Measurements from ENCODE around the gene PRM2. TPM values are rescaled to one million over a fixed set of nuclear protein-coding genes. Genes with fewer than 3 reads are reported as not detected.

PRM2 gene
- total and polyA plus RNA-seq, 2 of the 8 experiments (the other 6 are each of a cell fraction or from before 2014, with no cell fraction given), result not detected

DNA sequence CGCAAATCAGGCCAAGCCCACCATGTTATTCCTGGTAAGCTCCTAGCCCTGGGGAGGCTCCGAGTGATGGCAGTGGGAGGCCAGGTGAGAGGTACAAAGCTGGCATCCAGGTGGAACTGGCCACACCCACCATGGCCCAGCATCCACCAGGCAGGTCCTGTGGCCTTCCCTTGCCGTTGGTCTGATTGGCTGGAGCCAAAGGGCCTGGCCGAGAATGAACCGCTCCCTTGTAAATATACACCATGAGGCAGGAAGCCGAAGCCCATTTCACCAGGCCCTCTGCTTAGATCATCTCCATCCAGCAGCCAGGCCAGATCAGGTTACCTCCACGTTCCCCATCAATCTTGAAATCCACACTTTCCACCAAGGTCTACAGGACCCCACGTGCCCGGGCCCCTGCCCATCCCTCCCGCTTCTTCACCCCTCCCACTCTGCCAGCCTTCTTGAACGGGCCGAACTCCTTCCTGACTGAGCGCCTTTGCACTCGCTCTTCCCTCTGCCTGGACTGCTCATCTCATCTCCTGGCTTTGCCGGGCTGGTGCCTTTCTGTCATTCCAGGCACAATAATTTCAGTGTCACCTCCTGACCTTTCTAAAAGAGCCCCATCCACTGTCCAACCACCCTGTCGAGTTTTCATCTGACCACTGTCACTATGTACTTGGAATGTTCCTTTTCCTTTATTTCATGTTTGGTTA lies 26.0 kb downstream of the PRM2 start:
- Histone ChIP-seq H3K27me3 (replicated peaks in 1 of 4; ENCODE audit: control insufficient read depth in 3 of 4, extremely low read depth in 1 of 4, insufficient read depth in 3 of 4, low read length in 3 of 4) (no peaks in the 10 kb centered on the region; a peak in 1 of 7 replicates), H3K4ac (replicated peaks; ENCODE audit: insufficient read length, low read depth, low read length) (no peak overlapping the region), H2BK120ac (replicated peaks; ENCODE audit: low read depth, low read length) (no peak overlapping the region), H4K5ac (ENCODE audit: insufficient read length, low read depth, low read length) (no peak overlapping the region), H3K14ac (ENCODE audit: insufficient read length) (no peak overlapping the region), H3K79me1 (ENCODE audit: low read depth, low read length) (peaks cover 4% of the 10 kb centered on the region), H2BK20ac (ENCODE audit: low read length) (no peak overlapping the region), H3K27ac (ENCODE audit: low read depth, low read length) (no peak overlapping the region), H4K8ac (ENCODE audit: extremely low read depth, insufficient read depth, low read length) (0 out of 2 replicates have a peak overlapping the region, but pooled peaks have one; percentile 45), H3K9ac (replicated peaks in 1 of 4; ENCODE audit: extremely low read depth in 1 of 4, low read depth in 3 of 4, low read length in 3 of 4) (no peak overlapping the region), H3K56ac (replicated peaks; ENCODE audit: insufficient read length, low read depth, low read length) (no peak overlapping the region), H2BK5ac (ENCODE audit: low read depth, low read length) (no peak overlapping the region; the same call in 1 of the 2 replicates), H3K4me2 (ENCODE audit: insufficient read depth in 1 of 2, low read depth in 2 of 2, low read length in 2 of 2) (no peak overlapping the region), H3K4me1 (replicated peaks in 1 of 4; ENCODE audit: control insufficient read depth in 3 of 4, insufficient read depth in 4 of 4, low read length in 3 of 4) (peaks cover 0 to 15% (median 7%) of the 10 kb centered on the region in 4 experiments; a peak in 5 of 7 replicates), H3K23me2 (ENCODE audit: low read depth, low read length) (peaks cover 6% of the 10 kb centered on the region; the same call in 1 of the 2 replicates), H3K18ac (ENCODE audit: extremely low read depth, low read length) (no peak overlapping the region), H2AFZ (ENCODE audit: low read length) (no peak overlapping the region), H2BK12ac (ENCODE audit: low read depth, low read length) (no peak overlapping the region), H3K79me2 (ENCODE audit: control insufficient read depth in 1 of 2, insufficient read depth in 2 of 2, low read length in 2 of 2) (peaks cover 0 to 25% of the 10 kb centered on the region in 2 experiments; a peak in 2 of 4 replicates), H3K9me3 (ENCODE audit: insufficient read depth in 2 of 2, low read depth in 1 of 2, low read length in 1 of 2) (no peaks in the 10 kb centered on the region), H4K91ac (replicated peaks; ENCODE audit: insufficient read length, low read length) (no peak overlapping the region), H2BK15ac (ENCODE audit: low read length) (peak overlapping the region; percentile 29; the same call in 1 of the 2 replicates), H3K36me3 (ENCODE audit: control insufficient read depth in 2 of 4, insufficient read depth in 4 of 4, low read length in 3 of 4) (peaks cover 0 to 8% (median 5%) of the 10 kb centered on the region in 4 experiments; a peak in 5 of 8 replicates), H2AK5ac (ENCODE audit: low read depth, low read length) (peak overlapping the region; percentile 82; the same call in 1 of the 2 replicates), H3K23ac (ENCODE audit: insufficient read length) (no peak overlapping the region), H4K20me1 (replicated peaks in 1 of 2; ENCODE audit: control insufficient read depth in 1 of 2, insufficient read depth in 2 of 2, low read length in 2 of 2) (peaks cover 11 to 22% of the 10 kb centered on the region in 2 experiments), H3K4me3 (ENCODE audit: extremely low read depth in 1 of 4, insufficient read depth in 2 of 4, low read depth in 3 of 4, low read length in 4 of 4) (no peak overlapping the region)
- WGBS, 2 experiments (ENCODE audit: extremely low coverage in 1 of 2, insufficient coverage in 1 of 2, insufficient read length in 1 of 2, insufficient replicate concordance in 2 of 2, low coverage in 1 of 2, low lambda C conversion rate in 2 of 2, missing lambda C conversion rate in 1 of 2), result 85% methylated on average over 16 of the region's 16 CpGs; no CpG with 5 or more reads in 1 of the 2 experiments
- no peak for FAIRE-seq
- peak in 1 of 2 experiments; percentile 72 for DNase-seq (ENCODE audit: low read depth in 1 of 2, low spot score in 2 of 2)
- ChIA-PET CTCF (ENCODE audit: partially characterized antibody) (no interaction called here), POLR2A (ENCODE audit: partially characterized antibody) (interaction anchor here (0.8 to 2.2 kb wide), 9 partner anchors 9 to 299 kb away, joined by 3 to 6 read pairs (median 3); no protein-coding TSS in a partner anchor)
- TF ChIP-seq, protein P1, sequence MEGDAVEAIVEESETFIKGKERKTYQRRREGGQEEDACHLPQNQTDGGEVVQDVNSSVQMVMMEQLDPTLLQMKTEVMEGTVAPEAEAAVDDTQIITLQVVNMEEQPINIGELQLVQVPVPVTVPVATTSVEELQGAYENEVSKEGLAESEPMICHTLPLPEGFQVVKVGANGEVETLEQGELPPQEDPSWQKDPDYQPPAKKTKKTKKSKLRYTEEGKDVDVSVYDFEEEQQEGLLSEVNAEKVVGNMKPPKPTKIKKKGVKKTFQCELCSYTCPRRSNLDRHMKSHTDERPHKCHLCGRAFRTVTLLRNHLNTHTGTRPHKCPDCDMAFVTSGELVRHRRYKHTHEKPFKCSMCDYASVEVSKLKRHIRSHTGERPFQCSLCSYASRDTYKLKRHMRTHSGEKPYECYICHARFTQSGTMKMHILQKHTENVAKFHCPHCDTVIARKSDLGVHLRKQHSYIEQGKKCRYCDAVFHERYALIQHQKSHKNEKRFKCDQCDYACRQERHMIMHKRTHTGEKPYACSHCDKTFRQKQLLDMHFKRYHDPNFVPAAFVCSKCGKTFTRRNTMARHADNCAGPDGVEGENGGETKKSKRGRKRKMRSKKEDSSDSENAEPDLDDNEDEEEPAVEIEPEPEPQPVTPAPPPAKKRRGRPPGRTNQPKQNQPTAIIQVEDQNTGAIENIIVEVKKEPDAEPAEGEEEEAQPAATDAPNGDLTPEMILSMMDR (IDR thresholded peaks at IDR 0.05; ENCODE audit: control extremely low read depth in 1 of 3, insufficient read depth in 1 of 3, low read depth in 1 of 3, low read length in 3 of 3), result no peak
- TF ChIP-seq TAF1 (IDR thresholded peaks at IDR 0.05; ENCODE audit: low read depth, low read length) (0 out of 2 replicates have a peak, but pooled peaks have one; percentile 17), SP1 (IDR thresholded peaks at IDR 0.05; ENCODE audit: low read depth, low read length) (no peak), RNF2 (IDR thresholded peaks at IDR 0.05; ENCODE audit: borderline replicate concordance, low read depth, low read length, missing control alignments, poor library complexity, severe bottlenecking) (no peak), SP2 (IDR thresholded peaks at IDR 0.05; ENCODE audit: low read length) (no peak), CTBP2 (IDR thresholded peaks at IDR 0.05; ENCODE audit: borderline replicate concordance, insufficient read depth, insufficient read length, low read length) (no peak), POLR2A (IDR thresholded peaks at IDR 0.05; ENCODE audit: control extremely low read depth in 1 of 2, low read depth in 2 of 2, low read length in 2 of 2) (peak in 1 of 2 experiments; percentile 76; a peak in 2 of 3 replicates), JUND (IDR thresholded peaks at IDR 0.05; ENCODE audit: low read length) (no peak), POLR2AphosphoS5 (IDR thresholded peaks at IDR 0.05; ENCODE audit: low read depth, low read length) (no peak; the same call in none of the 2 replicates)

Data from H1 (cell line).